ENCODE results near the gene CD47. TPM values are rescaled to one million over a fixed set of nuclear protein-coding genes. Genes with fewer than 3 reads are reported as not detected.

The CD47 gene
- total RNA-seq, 3 donors from 2014 or later: 68.5 to 83.0 (median 73.2) TPM

GRCh38 chr3:108114423-108115065 lies 23.7 kb upstream of the CD47 start:
- DNase-seq: no peak
- no peaks in the 10 kb centered on the region for H3K4me1 ChIP-seq (ENCODE audit: low read depth)
- no peak for ATAC-seq
- TF ChIP-seq CTCF (IDR thresholded peaks at IDR 0.05): no peak
- no peaks in the 10 kb centered on the region for H3K36me3 ChIP-seq (ENCODE audit: low read depth)
- no peak overlapping the region for H3K4me3 ChIP-seq
- H3K9me3 ChIP-seq: no peaks in the 10 kb centered on the region
- intact Hi-C loops (cut with DNase I, micrococcal nuclease): no loop called here

DNA sequence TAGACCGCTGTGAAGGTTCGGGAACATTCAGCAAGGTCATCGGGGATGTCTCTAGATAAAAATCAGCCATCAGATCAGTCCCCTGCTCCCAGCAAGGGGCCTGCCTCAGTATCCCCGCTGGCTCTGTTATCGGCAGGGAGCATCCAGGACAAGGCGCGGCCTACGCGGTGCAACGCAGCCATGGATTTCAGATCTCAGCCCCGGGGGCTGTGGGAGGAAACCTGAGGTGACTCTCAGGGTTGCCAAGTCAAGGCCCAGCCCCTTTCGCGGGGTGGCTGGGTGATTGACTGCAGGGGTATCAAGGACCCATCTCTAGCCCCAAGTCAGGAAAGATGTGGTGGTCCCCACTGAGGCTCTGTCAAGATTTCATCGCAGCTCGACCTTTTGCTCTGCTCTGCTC lies 23.1 kb upstream of the CD47 start:
- no peak for ATAC-seq
- TF ChIP-seq CTCF (IDR thresholded peaks at IDR 0.05): no peak
- Histone ChIP-seq H3K36me3 (ENCODE audit: low read depth) (no peaks in the 10 kb centered on the region), H3K4me3 (no peak overlapping the region), H3K9me3 (no peaks in the 10 kb centered on the region), H3K4me1 (ENCODE audit: low read depth) (no peaks in the 10 kb centered on the region)
- intact Hi-C loops (cut with DNase I, micrococcal nuclease): no loop called here
- DNase-seq: no peak

DNA sequence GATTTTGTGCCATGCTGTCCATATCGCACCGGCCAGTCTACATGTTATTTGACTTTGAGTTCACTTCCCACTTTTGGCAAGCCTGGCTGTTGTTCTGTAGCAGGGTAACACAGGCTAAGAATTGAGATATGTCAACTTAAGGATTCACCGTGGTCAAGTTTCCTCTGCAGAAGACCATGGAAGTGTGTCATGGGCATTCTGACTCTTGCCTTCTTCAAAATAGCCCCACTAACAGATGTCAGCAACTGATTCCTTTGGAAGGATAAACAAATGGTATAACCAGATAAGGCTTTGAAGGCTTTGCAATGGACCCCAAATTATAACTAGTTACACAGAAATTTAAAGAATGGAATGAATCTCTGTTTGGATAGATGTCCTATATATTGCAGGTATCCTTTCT lies 20.1 kb upstream of the CD47 start:
- Histone ChIP-seq H3K9me3 (no peaks in the 10 kb centered on the region), H3K4me1 (ENCODE audit: low read depth) (no peaks in the 10 kb centered on the region), H3K36me3 (ENCODE audit: low read depth) (no peaks in the 10 kb centered on the region), H3K4me3 (no peak overlapping the region)
- intact Hi-C loops (cut with DNase I, micrococcal nuclease): no loop called here
- no peak for DNase-seq
- TF ChIP-seq CTCF (IDR thresholded peaks at IDR 0.05): no peak
- ATAC-seq: no peak

DNA sequence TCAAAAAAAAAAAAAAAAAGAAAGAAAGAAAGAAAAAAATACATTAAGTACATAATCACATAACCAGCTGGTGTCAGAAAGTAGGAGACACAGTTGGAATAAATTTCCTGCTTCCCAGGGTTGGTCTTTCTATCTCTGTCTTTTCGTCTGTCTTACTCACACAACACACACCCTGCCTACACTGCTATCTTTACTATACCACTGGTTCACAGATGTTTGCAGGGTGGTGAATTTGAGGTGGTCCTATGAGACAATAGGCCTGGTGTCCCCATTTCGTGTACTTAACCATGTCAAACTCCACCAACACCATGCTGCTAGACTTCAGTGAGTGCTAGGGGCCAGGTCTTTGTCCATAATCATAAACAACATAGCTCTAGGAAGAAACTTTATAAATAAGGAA lies 17.6 kb upstream of the CD47 start:
- TF ChIP-seq CTCF (IDR thresholded peaks at IDR 0.05): no peak
- no peaks in the 10 kb centered on the region for H3K9me3 ChIP-seq
- no peaks in the 10 kb centered on the region for H3K36me3 ChIP-seq (ENCODE audit: low read depth)
- ATAC-seq: no peak
- no peak overlapping the region for H3K4me3 ChIP-seq
- no peaks in the 10 kb centered on the region for H3K4me1 ChIP-seq (ENCODE audit: low read depth)
- intact Hi-C loops (cut with DNase I, micrococcal nuclease): no loop called here
- no peak for DNase-seq

- intact Hi-C loops (cut with DNase I, micrococcal nuclease): no loop called here
- no peak overlapping the region for H3K4me3 ChIP-seq
- ATAC-seq (no peak), DNase-seq (no peak)
- no peaks in the 10 kb centered on the region for H3K36me3 ChIP-seq (ENCODE audit: low read depth)
- no peaks in the 10 kb centered on the region for H3K9me3 ChIP-seq
- no peaks in the 10 kb centered on the region for H3K4me1 ChIP-seq (ENCODE audit: low read depth)
- TF ChIP-seq CTCF (IDR thresholded peaks at IDR 0.05): no peak
Measured at GRCh38 chr3:108106449-108106848, 15.6 kb upstream of the CD47 start.

- intact Hi-C loops (cut with DNase I, micrococcal nuclease): no loop called here
- no peaks in the 10 kb centered on the region for H3K4me1 ChIP-seq (ENCODE audit: low read depth)
- H3K4me3 ChIP-seq: no peak overlapping the region
- no peaks in the 10 kb centered on the region for H3K36me3 ChIP-seq (ENCODE audit: low read depth)
- no peaks in the 10 kb centered on the region for H3K9me3 ChIP-seq
- DNase-seq (no peak), ATAC-seq (no peak)
- no peak for TF ChIP-seq CTCF (IDR thresholded peaks at IDR 0.05)
Measured at GRCh38 chr3:108106031-108106430, 15.2 kb upstream of the CD47 start.

Measured in mucosa of descending colon (tissue), 3 donors.